ENCODE measurements around the gene RASL10B.
"Not testable (repeated sequence)": the region's sequence is repeated elsewhere in the genome, so short reads cannot be mapped to it uniquely, and the experiment has no call there.

DNA sequence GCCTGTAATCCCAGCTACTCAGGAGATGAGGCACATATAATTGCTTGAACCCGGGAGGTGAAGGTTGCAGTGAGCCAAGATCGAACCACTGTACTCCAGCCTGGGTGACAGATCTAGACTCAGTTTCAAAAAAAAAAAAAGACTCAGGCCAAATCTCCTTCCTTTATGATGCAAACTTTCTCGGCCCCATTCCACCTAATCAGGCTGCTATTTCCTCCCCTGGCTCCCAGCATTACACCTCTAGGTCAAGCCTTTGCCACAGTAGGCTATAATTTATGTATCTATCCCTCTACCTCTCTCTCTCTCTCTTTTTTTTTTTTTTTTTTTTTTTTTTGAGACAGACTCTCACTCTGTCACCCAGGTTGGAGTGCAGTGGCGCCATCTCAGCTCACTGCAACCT, 20.1 kb downstream of the RASL10B start:
- TF ChIP-seq, protein P1, sequence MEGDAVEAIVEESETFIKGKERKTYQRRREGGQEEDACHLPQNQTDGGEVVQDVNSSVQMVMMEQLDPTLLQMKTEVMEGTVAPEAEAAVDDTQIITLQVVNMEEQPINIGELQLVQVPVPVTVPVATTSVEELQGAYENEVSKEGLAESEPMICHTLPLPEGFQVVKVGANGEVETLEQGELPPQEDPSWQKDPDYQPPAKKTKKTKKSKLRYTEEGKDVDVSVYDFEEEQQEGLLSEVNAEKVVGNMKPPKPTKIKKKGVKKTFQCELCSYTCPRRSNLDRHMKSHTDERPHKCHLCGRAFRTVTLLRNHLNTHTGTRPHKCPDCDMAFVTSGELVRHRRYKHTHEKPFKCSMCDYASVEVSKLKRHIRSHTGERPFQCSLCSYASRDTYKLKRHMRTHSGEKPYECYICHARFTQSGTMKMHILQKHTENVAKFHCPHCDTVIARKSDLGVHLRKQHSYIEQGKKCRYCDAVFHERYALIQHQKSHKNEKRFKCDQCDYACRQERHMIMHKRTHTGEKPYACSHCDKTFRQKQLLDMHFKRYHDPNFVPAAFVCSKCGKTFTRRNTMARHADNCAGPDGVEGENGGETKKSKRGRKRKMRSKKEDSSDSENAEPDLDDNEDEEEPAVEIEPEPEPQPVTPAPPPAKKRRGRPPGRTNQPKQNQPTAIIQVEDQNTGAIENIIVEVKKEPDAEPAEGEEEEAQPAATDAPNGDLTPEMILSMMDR (IDR thresholded peaks at IDR 0.05): not testable (repeated sequence)
- not testable (repeated sequence) for TF ChIP-seq EZH2phosphoT487, EZH2 (IDR thresholded peaks at IDR 0.05)

Measured in neural progenitor cell (in vitro differentiated cells).